ENCODE results near the gene GSTT4.
"Not testable (repeated sequence)": the region's sequence is repeated elsewhere in the genome, so short reads cannot be mapped to it uniquely, and the experiment has no call there.

Gene GSTT4

DNA sequence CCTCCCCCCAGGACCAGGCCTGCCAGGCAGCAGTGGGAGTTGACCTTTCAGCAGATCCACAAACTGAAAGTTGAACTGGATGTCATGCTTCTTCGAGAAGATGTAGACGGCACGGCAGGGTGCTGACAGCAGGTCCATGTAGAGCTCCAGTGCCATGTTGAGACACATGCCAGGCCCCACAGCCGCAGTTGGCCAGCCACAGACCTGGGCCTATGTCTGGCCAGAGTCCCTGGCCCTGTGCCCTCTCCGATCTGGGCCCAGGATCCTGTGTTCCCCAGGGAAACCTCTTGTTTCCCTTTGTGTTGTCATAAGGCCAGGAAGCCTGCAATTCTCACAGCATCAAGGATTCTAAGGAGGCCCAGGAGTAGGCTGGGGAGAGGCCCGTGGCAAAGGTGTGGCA is at the start of gene GSTT4:
Gene GSTT4, minus strand, starts transcription at position 253 of the 400 bp plus-strand sequence. Its CDS starts 97 bp downstream, at position 156.
- DNase-seq (ENCODE audit: low read depth in 2 of 3, low spot score in 2 of 3): no peak

DNA sequence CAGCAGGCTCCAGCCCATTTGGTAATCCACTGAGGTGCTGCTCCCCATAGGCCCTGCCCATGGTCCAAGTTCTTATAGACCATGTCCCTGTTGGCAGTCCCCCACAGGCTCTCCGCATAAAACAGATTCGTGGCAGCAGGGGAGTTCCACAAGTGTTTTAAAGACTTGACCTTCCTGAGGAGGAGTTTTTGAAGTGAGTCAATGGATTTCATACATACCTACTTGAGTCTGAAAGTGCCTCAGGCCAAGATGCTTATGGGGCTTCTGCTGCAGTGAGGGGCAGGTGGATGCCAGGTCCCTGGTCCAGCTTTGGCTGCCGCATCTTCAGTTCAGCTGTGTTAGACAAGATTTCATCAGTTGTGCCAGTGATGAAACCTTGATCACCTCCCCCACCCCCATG is 49.1 kb upstream of the GSTT4 start:
- DNase-seq (ENCODE audit: low read depth in 2 of 3, low spot score in 2 of 3): no peak

DNA sequence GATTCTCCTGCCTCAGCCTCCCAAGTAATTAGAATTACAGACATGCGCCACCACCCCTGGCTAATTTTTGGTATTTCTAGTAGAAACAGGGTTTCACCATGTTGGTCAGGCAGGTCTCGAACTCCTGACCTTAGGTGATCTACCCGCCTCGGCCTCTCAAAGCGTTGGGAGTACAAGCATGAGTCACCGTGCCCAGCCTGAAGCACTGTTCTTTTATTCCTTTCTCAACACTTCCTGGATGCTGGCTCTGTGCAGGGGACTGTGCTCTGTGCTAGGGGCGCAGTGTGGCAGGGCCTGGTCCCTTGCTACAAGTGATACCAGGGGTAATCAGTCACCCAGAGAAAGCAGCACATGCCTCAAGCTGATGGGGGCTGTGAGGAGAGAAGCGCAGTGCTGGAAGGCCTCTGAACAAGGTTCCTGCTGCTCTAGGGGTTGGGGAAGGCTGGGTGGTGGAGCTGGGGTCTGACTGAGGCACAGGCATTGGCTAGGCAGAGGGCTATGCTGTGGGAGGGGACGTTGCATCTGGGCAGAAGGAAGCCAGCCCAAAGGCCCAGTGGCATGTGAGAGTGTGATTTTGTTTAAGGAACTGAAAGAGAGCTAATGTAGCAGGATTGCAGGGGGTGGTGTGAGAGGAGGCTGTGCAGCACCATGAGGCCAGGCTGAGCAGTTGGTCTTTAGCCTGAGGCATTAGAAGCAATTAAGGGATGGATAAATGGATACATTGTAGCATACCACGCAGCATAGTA is 48.4 kb upstream of the GSTT4 start:
- no peak for DNase-seq (ENCODE audit: low read depth in 2 of 3, low spot score in 2 of 3)

GRCh38 chr22:24051568-24051967 is 46.3 kb upstream of the GSTT4 start:
- no peak for DNase-seq (ENCODE audit: low read depth in 2 of 3, low spot score in 2 of 3)

DNA sequence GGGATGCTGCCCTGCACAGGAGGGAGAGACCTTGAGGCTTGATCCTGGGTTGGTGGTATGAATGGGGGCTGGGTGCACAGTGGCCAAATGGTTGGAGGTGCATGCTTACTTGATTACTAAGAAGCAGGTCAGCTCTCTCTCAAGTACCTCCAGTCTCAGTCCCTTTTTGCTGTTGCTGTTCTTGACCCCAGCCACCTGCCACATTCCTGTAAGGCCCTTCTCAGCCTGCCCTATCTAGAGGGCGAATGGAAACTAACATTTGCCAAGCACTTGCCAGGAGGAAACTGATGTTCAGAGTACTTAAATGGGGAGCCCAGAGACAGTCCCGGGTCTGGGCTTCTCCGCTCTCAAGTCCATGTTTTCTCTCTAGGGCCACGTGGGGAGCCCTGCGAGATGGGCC is 45.8 kb upstream of the GSTT4 start:
- DNase-seq (ENCODE audit: low read depth in 2 of 3, low spot score in 2 of 3): no peak

DNA sequence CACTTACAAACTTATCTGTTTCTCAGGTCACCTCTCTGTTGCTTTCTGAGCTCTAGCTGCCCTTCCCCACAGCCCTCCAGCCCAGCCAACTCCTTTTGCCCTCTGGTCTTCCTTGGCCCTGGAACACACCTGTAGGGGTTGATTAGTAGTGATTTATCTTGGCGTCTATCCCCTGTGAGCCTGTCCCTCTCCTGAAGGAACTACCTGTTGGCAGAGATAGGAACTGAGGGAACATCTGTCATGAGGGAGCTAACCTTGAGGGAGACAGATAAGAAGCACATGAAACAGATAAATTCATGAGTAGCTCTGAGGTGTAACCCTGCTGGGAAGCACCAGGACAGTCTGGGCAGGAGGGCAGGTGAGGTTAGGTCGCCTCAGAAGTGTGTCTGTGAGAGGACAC is 44.7 kb upstream of the GSTT4 start:
- no peak for DNase-seq (ENCODE audit: low read depth in 2 of 3, low spot score in 2 of 3)

DNA sequence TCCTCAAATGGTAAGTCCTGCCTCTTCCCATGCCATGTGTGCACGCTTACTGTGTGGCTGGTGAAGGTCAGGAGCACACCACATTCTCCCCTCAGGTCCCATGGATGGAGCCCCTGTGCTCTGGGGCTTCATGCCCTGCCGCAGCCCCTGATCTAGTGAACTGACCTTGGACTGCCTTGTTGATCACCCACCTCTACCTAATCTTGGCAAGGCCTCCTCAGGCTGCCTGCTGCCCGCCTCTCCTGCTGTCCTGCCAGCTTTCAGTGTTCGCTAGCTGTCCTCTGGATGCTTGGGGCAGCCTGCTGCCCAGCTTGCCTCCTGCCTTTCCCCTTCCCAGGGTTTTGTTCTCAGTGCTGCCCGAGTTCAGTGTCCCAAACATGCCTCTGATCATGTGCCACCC is 44.0 kb upstream of the GSTT4 start:
- DNase-seq (ENCODE audit: low read depth in 2 of 3, low spot score in 2 of 3): no peak

DNA sequence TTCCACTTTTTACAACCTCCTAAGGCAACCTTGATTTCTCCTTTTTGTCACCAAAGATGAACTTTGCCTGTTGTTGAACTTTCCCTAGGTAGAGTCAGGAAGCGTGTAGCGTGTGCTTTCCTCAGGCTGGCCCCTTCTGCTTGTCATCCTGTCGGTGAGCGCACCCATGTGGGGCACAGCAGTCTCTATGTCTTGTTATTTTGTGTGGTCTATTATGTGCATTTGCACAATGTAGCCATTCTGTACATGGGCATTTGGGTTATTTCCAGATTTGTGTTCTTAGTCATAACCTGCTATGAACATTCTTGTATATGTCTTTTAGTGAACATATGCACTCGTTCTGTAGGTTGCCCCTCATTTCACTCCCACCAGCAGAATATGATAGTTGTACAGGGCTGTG is 40.8 kb upstream of the GSTT4 start:
- no peak for DNase-seq (ENCODE audit: low read depth in 2 of 3, low spot score in 2 of 3)

- DNase-seq (ENCODE audit: low read depth in 2 of 3, low spot score in 2 of 3): no peak
Measured at GRCh38 chr22:24043958-24044357, 38.7 kb upstream of the GSTT4 start.

DNA sequence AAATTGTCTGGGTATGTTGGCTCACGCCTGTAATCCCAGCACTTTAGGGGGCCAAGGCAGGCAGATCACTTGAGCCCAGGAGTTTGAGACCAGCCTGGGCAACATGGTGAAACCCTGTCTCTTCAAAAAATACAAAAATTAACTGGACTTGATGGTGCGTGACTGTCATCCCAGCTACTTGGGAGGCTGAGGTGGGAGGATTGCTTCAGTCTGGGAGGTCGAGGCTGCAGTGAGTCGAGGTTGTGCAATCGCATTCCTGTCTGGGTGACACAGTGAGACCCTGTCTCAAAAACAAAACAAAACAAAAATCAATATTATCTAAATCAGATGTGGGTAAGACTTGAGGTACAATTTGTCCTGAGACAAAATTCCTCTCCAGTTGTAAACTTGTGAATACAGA is 38.2 kb upstream of the GSTT4 start:
- not testable (repeated sequence) for DNase-seq (ENCODE audit: low read depth in 2 of 3, low spot score in 2 of 3)

DNA sequence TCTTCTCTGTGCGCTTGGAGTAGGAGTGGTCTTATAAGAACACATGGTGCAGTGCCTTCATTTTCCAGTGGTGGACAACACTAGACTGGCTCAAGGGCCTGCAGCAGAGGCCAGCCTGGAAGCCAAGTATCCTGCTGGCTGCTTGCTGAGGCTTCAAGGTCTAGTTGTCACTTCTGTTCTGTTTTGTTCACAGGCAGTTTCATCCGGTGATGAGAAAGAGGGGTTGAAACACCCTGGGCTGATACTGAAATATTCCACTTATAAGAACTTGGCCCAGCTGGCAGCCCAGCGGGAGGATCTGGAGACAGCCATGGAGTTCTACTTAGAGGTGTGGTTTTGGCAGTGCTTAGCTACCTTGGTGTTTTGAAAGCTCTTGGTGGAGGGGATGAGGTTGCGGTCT is 35.7 kb upstream of the GSTT4 start:
- DNase-seq (ENCODE audit: low read depth in 2 of 3, low spot score in 2 of 3): no peak

DNA sequence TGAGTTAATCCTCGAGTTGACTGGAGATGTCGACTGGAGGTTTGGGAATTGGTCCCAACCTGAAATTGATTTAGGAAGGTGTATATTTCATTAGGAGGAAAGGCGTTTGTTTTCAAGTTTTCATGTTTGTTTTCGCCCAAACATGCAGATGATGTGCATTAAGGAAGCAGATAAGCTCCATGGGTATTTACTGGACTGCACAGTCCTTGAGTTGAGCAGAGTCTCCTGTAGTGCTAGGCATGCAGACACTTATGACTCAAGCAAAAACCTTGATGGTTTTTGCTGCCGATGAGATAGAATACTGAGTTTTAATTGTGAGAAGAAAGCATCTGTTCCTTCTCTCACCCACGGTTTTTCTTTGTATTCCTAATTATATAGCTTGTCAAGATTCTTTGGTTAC is 33.8 kb upstream of the GSTT4 start:
- no peak for DNase-seq (ENCODE audit: low read depth in 2 of 3, low spot score in 2 of 3)

- no peak for DNase-seq (ENCODE audit: low read depth in 2 of 3, low spot score in 2 of 3)
Measured at GRCh38 chr22:24037851-24038765, 32.9 kb upstream of the GSTT4 start.

GRCh38 chr22:24035296-24035695 is 30.0 kb upstream of the GSTT4 start:
- DNase-seq (ENCODE audit: low read depth in 2 of 3, low spot score in 2 of 3): no peak

GRCh38 chr22:24033731-24034130 is 28.5 kb upstream of the GSTT4 start:
- no peak for DNase-seq (ENCODE audit: low read depth in 2 of 3, low spot score in 2 of 3)

- DNase-seq (ENCODE audit: low read depth in 2 of 3, low spot score in 2 of 3): no peak
Measured at GRCh38 chr22:24030186-24030702, 25.0 kb upstream of the GSTT4 start.

DNA sequence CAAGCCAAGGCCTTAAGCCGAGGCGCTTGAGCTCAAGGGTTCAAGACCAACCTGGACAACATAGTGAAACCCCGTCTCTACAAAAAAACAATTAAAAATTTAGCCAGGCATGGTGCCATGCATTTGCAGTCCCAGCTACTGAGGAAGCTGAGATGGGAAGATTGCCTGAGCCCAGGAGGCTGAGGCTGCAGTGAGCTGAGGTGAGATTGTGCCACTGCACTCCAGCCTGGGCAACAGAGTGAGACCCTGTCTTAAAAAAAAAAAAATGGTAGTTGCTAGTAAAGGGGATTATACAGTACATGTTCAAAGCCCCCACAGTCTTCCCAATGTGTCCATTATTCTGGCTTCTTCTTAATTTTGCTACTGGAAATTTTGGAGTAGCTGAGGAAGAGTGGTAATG is 24.1 kb upstream of the GSTT4 start:
- no peak for DNase-seq (ENCODE audit: low read depth in 2 of 3, low spot score in 2 of 3)

- no peak for DNase-seq (ENCODE audit: low read depth in 2 of 3, low spot score in 2 of 3)
Measured at GRCh38 chr22:24028533-24028932, 23.3 kb upstream of the GSTT4 start.

DNA sequence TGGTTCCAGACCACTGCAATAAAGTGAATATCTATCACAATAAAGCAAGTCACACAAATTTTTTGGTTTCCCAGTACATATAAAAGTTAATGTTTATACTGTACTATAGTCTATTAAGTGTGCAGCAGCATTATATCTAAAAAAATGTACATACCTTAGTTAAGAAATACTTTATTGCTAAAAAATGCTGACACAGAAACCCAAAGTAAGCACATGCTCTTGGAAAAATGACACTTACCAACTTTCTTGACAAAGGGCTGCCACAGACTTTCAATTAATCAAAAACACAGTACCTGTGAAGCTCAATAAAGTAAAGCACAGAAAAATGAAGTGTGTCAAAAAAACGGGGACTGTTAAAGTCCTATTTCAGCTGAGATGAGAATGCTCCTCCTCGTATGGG is 22.7 kb upstream of the GSTT4 start:
- DNase-seq (ENCODE audit: low read depth in 2 of 3, low spot score in 2 of 3): no peak

DNA sequence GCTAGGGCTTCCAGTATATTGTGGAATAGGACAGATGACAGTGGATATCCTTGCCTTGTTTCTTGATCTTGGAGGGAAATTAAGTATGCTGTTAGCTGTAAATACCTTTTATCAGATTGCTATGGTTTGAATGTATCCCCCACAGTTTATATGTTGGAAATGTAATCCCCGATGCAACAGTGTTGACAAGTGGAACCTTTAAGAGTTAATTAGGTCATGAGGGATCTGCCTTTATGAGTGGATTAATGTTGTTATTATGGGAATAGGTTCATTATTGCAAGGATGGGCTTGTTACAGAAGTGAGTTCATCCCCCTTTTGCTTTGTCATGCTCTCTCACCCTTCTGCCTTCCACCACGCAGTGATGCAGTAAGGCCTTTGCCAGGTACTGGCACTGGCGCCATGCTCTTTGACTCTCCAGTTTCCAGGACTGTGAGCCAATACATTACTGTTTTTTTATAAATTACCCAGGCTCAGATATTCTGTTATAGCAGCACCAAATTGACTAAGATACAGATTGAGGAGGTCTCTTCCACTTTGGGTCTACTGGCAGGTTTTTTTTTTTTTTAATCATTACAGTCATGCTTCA is 22.2 kb upstream of the GSTT4 start:
- DNase-seq (ENCODE audit: low read depth in 2 of 3, low spot score in 2 of 3): no peak

DNA sequence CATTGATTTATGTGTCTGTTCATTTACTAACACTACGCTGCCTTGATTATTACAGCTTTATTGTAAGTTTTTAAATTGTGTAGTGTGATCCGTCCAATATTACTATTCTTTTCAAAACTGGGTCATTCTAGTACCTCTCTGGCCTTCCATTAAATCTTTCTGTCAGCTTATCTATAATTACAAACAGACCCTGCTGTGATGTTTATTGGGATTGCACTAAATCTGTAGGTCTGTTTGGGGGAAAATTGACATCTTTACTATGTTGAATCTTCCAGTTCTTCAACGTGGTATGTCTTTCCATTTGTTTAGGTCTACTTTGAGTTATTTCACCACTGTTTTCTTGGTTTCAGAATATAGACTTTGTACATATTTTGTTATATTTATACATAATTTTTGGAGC is 21.5 kb upstream of the GSTT4 start:
- DNase-seq (ENCODE audit: low read depth in 2 of 3, low spot score in 2 of 3): no peak

DNA sequence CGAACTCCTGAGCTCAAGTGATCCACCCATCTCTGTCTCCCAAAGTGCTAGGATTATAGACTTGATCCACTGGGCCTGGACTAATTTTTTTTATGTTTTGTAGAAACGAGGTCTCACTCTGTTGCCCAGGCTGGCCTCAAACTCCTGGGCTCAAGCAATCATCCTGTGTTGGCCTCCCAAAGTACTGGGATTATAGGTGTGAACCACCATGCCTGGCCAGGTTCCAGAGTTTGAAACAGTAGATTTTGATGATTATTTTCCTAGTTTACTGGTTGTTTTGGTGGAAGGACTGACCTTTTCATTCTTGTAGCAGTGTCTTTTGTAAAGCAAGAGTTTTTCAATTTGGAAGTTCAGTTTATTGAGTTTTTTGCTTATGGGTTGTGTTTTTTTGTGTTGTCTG is 20.8 kb upstream of the GSTT4 start:
- DNase-seq (ENCODE audit: low read depth in 2 of 3, low spot score in 2 of 3): no peak
